Measurements from ENCODE around the gene IQCH.
"Not testable (repeated sequence)": the region's sequence is repeated elsewhere in the genome, so short reads cannot be mapped to it uniquely, and the experiment has no call there.

IQCH gene

GRCh38 chr15:67361100-67361499 is 106.5 kb downstream of the IQCH start:
- DNase-seq: no peak

GRCh38 chr15:67363712-67364111 is 109.1 kb downstream of the IQCH start:
- not testable (repeated sequence) for DNase-seq

GRCh38 chr15:67365994-67366393 is 111.4 kb downstream of the IQCH start:
- DNase-seq: no peak

- DNase-seq: no peak
Observed at GRCh38 chr15:67366904-67367303, 112.3 kb downstream of the IQCH start.

GRCh38 chr15:67369359-67369998 is 114.9 kb downstream of the IQCH start:
- no peak for DNase-seq

- DNase-seq: no peak
Observed at GRCh38 chr15:67370206-67370954, 115.8 kb downstream of the IQCH start.

- no peak for DNase-seq
Observed at GRCh38 chr15:67372543-67372942, 118.0 kb downstream of the IQCH start.

GRCh38 chr15:67372986-67373675 is 118.5 kb downstream of the IQCH start:
- no peak for DNase-seq

GRCh38 chr15:67373971-67374370 is 119.4 kb downstream of the IQCH start:
- DNase-seq: no peak

GRCh38 chr15:67379530-67379929 is 124.9 kb downstream of the IQCH start:
- no peak for DNase-seq

- DNase-seq: no peak
Observed at GRCh38 chr15:67380921-67381320, 126.3 kb downstream of the IQCH start.

GRCh38 chr15:67381416-67382045 is 126.9 kb downstream of the IQCH start:
- no peak for DNase-seq

GRCh38 chr15:67382723-67383122 is 128.1 kb downstream of the IQCH start:
- no peak for DNase-seq

GRCh38 chr15:67383899-67384298 is 129.3 kb downstream of the IQCH start:
- DNase-seq: no peak

- DNase-seq: no peak
Observed at GRCh38 chr15:67384761-67385160, 130.2 kb downstream of the IQCH start.

GRCh38 chr15:67385971-67386370 is 131.4 kb downstream of the IQCH start:
- no peak for DNase-seq

GRCh38 chr15:67386947-67387346 is 132.4 kb downstream of the IQCH start:
- no peak for DNase-seq

GRCh38 chr15:67389975-67390374 is 135.4 kb downstream of the IQCH start:
- DNase-seq: no peak

GRCh38 chr15:67394873-67395639 is 140.5 kb downstream of the IQCH start:
- DNase-seq: no peak

GRCh38 chr15:67396114-67396513 is 141.5 kb downstream of the IQCH start:
- no peak for DNase-seq

GRCh38 chr15:67397139-67397538 is 142.6 kb downstream of the IQCH start:
- DNase-seq: no peak

GRCh38 chr15:67399925-67400324 is 145.3 kb downstream of the IQCH start:
- no peak for DNase-seq

- DNase-seq: no peak
Observed at GRCh38 chr15:67400890-67401289, 146.3 kb downstream of the IQCH start.

Data from T-helper 9 cell (primary cell).